IMR-90 (cell line): ENCODE results near the gene PIH1D1. TPM values are rescaled to one million over a fixed set of nuclear protein-coding genes. Genes with fewer than 3 reads are reported as not detected.

Source experiments
- ATAC-seq: fragments of 200-7000 bp; cut with Tn5 transposase; 2 replicates; pipeline ENCODE4 v1.9.1; 2020; ENCODE audit warnings: low read depth, mild to moderate bottlenecking, moderate library complexity
- BruUV-seq: library from RNA; stranded (reverse); fragments of 400-500 nt; replicated peaks from 2 replicates; lab custom pipeline; 2021; lab: Mats Ljungman, UMichigan
- CTCF ChIA-PET: fragments of 300-600 bp; formaldehyde crosslinking; extraction: SDS; loops from one replicate; lab custom pipeline; 2021; ENCODE audit warnings: antibody characterized with exemption; lab: Yijun Ruan, JAX
- POLR2A ChIA-PET: fragments of 300-600 bp; sonication (Branson Sonifier 250); formaldehyde crosslinking; loops from one replicate; lab custom pipeline; 2022; ENCODE audit warnings: antibody characterized with exemption; ENCODE audit not compliant: unreplicated experiment; lab: Charles Lee
- DNase-seq: peaks from one replicate; pipeline ENCODE4 v3.0.0; 2013
- H2AFZ ChIP-seq: replicated peaks from 2 replicates; pipeline ENCODE3; 2013; ENCODE audit warnings: low read length, mild to moderate bottlenecking; ENCODE audit not compliant: poor library complexity
- H2AK5ac ChIP-seq: 2 replicates; pipeline ENCODE4 v1.6.1; 2013; ENCODE audit warnings: low read depth, low read length, inconsistent platforms
- H2AK9ac ChIP-seq: replicated peaks from 2 replicates; pipeline ENCODE3; 2013; ENCODE audit warnings: mild to moderate bottlenecking, low read depth, low read length, moderate library complexity; ENCODE audit not compliant: poor library complexity
- H2BK120ac ChIP-seq: 2 replicates; pipeline ENCODE4 v1.6.1; 2013; ENCODE audit warnings: low read depth, low read length, inconsistent platforms
- H2BK15ac ChIP-seq: 3 replicates; pipeline ENCODE4 v1.6.1; 2013; ENCODE audit warnings: low read depth, low read length, inconsistent platforms
- H2BK20ac ChIP-seq: 2 replicates; pipeline ENCODE4 v1.6.1; 2013; ENCODE audit warnings: low read depth, mild to moderate bottlenecking, inconsistent platforms, low read length, moderate library complexity
- H2BK5ac ChIP-seq: 2 replicates; pipeline ENCODE4 v1.6.1; 2013; ENCODE audit warnings: mild to moderate bottlenecking, low read depth, low read length, inconsistent platforms; ENCODE audit not compliant: poor library complexity, severe bottlenecking
- H3K14ac ChIP-seq: replicated peaks from 2 replicates; pipeline ENCODE4 v1.6.1; 2013; ENCODE audit warnings: low read depth, low read length, inconsistent platforms
- H3K18ac ChIP-seq: 2 replicates; pipeline ENCODE4 v1.6.1; 2013; ENCODE audit warnings: low read depth, low read length, control low read depth
- H3K23ac ChIP-seq: 2 replicates; pipeline ENCODE4 v1.6.1; 2013; ENCODE audit warnings: low read depth, low read length, inconsistent platforms
- H3K27ac ChIP-seq: 2 replicates; pipeline ENCODE4 v1.5.1; 2013; ENCODE audit warnings: mild to moderate bottlenecking, control low read depth, low read length; ENCODE audit not compliant: insufficient read depth
- H3K27me3 ChIP-seq: 2 replicates; pipeline ENCODE4 v1.6.1; 2013; ENCODE audit warnings: low read length; ENCODE audit not compliant: control insufficient read depth, insufficient read depth
- H3K36me3 ChIP-seq: 2 replicates; pipeline ENCODE4 v1.6.1; 2013; ENCODE audit warnings: low read length, mixed read lengths; ENCODE audit not compliant: control insufficient read depth, insufficient read depth
- H3K4ac ChIP-seq: 2 replicates; pipeline ENCODE4 v1.6.1; 2013; ENCODE audit warnings: low read depth, low read length, inconsistent platforms
- H3K4me1 ChIP-seq: 2 replicates; pipeline ENCODE4 v1.6.1; 2013; ENCODE audit warnings: low read length, mixed read lengths; ENCODE audit not compliant: control insufficient read depth, insufficient read depth
- H3K4me2 ChIP-seq: 2 replicates; pipeline ENCODE4 v1.6.1; 2013; ENCODE audit warnings: low read depth, mild to moderate bottlenecking, control low read depth, low read length, moderate library complexity
- H3K4me3 ChIP-seq: 2 replicates; pipeline ENCODE4 v1.5.1; 2013; ENCODE audit warnings: low read depth, mild to moderate bottlenecking, control low read depth, low read length, moderate library complexity; ENCODE audit not compliant: insufficient read depth
- H3K56ac ChIP-seq: 2 replicates; pipeline ENCODE4 v1.6.1; 2013; ENCODE audit warnings: low read length, inconsistent platforms; ENCODE audit not compliant: insufficient read depth; ENCODE audit errors: extremely low read depth
- H3K79me1 ChIP-seq, 2 experiments: 2 replicates each; pipeline ENCODE4 v1.6.1; 2013; ENCODE audit warnings: low read length in 2 of 2, inconsistent platforms in 1 of 2, low read depth in 1 of 2
- H3K9ac ChIP-seq: 2 replicates; pipeline ENCODE4 v1.6.1; 2013; ENCODE audit warnings: low read depth, low read length, control low read depth
- H3K9me1 ChIP-seq: 2 replicates; pipeline ENCODE4 v1.6.1; 2013; ENCODE audit warnings: low read length, inconsistent platforms; ENCODE audit not compliant: insufficient read depth
- H3K9me3 ChIP-seq: 2 replicates; pipeline ENCODE4 v1.6.1; 2013; ENCODE audit warnings: low read length; ENCODE audit not compliant: control insufficient read depth, insufficient read depth
- H4K20me1 ChIP-seq: 2 replicates; pipeline ENCODE4 v1.6.1; 2013; ENCODE audit warnings: low read length, inconsistent platforms; ENCODE audit not compliant: insufficient read depth
- H4K5ac ChIP-seq: 2 replicates; pipeline ENCODE4 v1.6.1; 2013; ENCODE audit warnings: mild to moderate bottlenecking, low read depth, low read length, control low read depth
- H4K8ac ChIP-seq, 2 experiments: 2 replicates each; pipeline ENCODE4 v1.6.1; 2013; ENCODE audit warnings: low read depth in 2 of 2, low read length in 2 of 2, control low read depth in 1 of 2, inconsistent platforms in 1 of 2
- H4K91ac ChIP-seq: 2 replicates; pipeline ENCODE4 v1.6.1; 2013; ENCODE audit warnings: low read depth, low read length, inconsistent platforms; ENCODE audit not compliant: insufficient read depth
- BHLHE40 ChIP-seq: fragments of 150-350 bp; IDR thresholded peaks from 2 replicates; pipeline ENCODE4 v1.6.1; 2016; ENCODE audit warnings: mild to moderate bottlenecking, low read depth, low read length
- CEBPB ChIP-seq: IDR thresholded peaks from 2 replicates; pipeline ENCODE4 v1.6.1; 2012; ENCODE audit warnings: low read depth, low read length, improper control_type of control experiment
- CHD1 ChIP-seq: IDR thresholded peaks from 2 replicates; pipeline ENCODE4 v1.6.1; 2012; ENCODE audit warnings: low read depth, low read length, improper control_type of control experiment
- FOS ChIP-seq: fragments of 150-350 bp; IDR thresholded peaks from 2 replicates; pipeline ENCODE4 v1.6.1; 2016; ENCODE audit warnings: low read depth, low read length
- MAFK ChIP-seq: IDR thresholded peaks from 2 replicates; pipeline ENCODE4 v1.6.1; 2012; ENCODE audit warnings: low read depth, low read length, improper control_type of control experiment
- MAZ ChIP-seq: IDR thresholded peaks from 2 replicates; pipeline ENCODE4 v1.6.1; 2012; ENCODE audit warnings: low read depth, mild to moderate bottlenecking, low read length, improper control_type of control experiment, moderate library complexity, borderline replicate concordance
- MXI1 ChIP-seq: IDR thresholded peaks from 2 replicates; pipeline ENCODE4 v1.6.1; 2012; ENCODE audit warnings: low read depth, mild to moderate bottlenecking, low read length, moderate library complexity, borderline replicate concordance
- NFE2L2 ChIP-seq: fragments of 150-350 bp; IDR thresholded peaks from 2 replicates; pipeline ENCODE4 v1.6.1; 2016; ENCODE audit warnings: low read depth, mild to moderate bottlenecking, low read length
- POLR2A ChIP-seq: IDR thresholded peaks from 2 replicates; pipeline ENCODE4 v1.6.1; 2012; ENCODE audit warnings: mild to moderate bottlenecking, low read depth, low read length
- RAD21 ChIP-seq: IDR thresholded peaks from 2 replicates; pipeline ENCODE4 v1.6.1; 2012; ENCODE audit warnings: low read length, improper control_type of control experiment
- RCOR1 ChIP-seq: IDR thresholded peaks from 2 replicates; pipeline ENCODE4 v1.6.1; 2012; ENCODE audit warnings: mild to moderate bottlenecking, low read length, improper control_type of control experiment; ENCODE audit not compliant: insufficient replicate concordance
- RFX5 ChIP-seq: IDR thresholded peaks from 2 replicates; pipeline ENCODE4 v1.8.0; 2012; ENCODE audit warnings: low read depth, mild to moderate bottlenecking, low read length, moderate library complexity
- SMC3 ChIP-seq: fragments of 150-350 bp; IDR thresholded peaks from 2 replicates; pipeline ENCODE4 v1.6.1; 2016; ENCODE audit warnings: low read depth, mild to moderate bottlenecking, antibody characterized with exemption, low read length, moderate library complexity
- WGBS, 2 experiments: methylation state at CpG; one replicate each; pipeline versions ENCODE4 v1.1.5 to v1.1.7; 2013; ENCODE audit warnings: missing lambda C conversion rate in 2 of 2; ENCODE audit not compliant: insufficient read length in 1 of 2; ENCODE audit errors: extremely low coverage in 2 of 2; 5-methylcytosine and 5-hydroxymethylcytosine counted together
- dilution Hi-C: fragments of 300-500 bp; cut with HindIII; formaldehyde crosslinking; loops from one replicate; pipeline ENCODE4 v1.14.3; 2018; ENCODE audit warnings: low sequenced_read_pairs; ENCODE audit not compliant: unreplicated experiment
- in situ Hi-C: fragments of 300-500 bp; cut with MboI; formaldehyde crosslinking; loops from 3 replicates; pipeline ENCODE4 v1.14.3; 2019; ENCODE audit warnings: low sequenced_read_pairs, inconsistent platforms, mixed read lengths
- intact Hi-C: fragments of 100-400 bp; cut with micrococcal nuclease; formaldehyde crosslinking; loops from 2 replicates; pipeline ENCODE4 v1.10.0; 2022
- polyA plus RNA-seq, 3 experiments: library from polyadenylated mRNA; depleted of rRNA; stranded (reverse); fragments of >200 nt; gene quantifications; 2 replicates each; pipeline ENCODE4 v1.2.3, GENCODE V29; 2012; ENCODE audit warnings: low replicate concordance in 1 of 3
- total RNA-seq: library from RNA; depleted of rRNA; stranded (reverse); fragments of >200 nt; gene quantifications from 2 replicates; pipeline ENCODE4 v1.2.3, GENCODE V29; 2012
- TF ChIP-seq, protein P1 (sequence below): fragments of 150-350 bp; IDR thresholded peaks from 2 replicates; pipeline ENCODE4 v1.6.1; 2016; ENCODE audit warnings: low read depth, mild to moderate bottlenecking, low read length, moderate library complexity, borderline replicate concordance
- TF ChIP-seq, protein P2 (sequence below): fragments of 150-350 bp; IDR thresholded peaks from 2 replicates; pipeline ENCODE4 v1.6.1; 2017; ENCODE audit warnings: mild to moderate bottlenecking, antibody characterized with exemption, low read length, low read depth
- TF ChIP-seq, protein P3 (sequence below): conservative IDR thresholded peaks from 2 replicates; pipeline ENCODE4 v1.5.1; 2012; ENCODE audit warnings: mild to moderate bottlenecking, low read depth, low read length, improper control_type of control experiment

Gene PIH1D1
- total and polyA plus RNA-seq, 2 of the 4 experiments (the other 2 are of a cell fraction), result 77.9 to 122 TPM

DNA sequence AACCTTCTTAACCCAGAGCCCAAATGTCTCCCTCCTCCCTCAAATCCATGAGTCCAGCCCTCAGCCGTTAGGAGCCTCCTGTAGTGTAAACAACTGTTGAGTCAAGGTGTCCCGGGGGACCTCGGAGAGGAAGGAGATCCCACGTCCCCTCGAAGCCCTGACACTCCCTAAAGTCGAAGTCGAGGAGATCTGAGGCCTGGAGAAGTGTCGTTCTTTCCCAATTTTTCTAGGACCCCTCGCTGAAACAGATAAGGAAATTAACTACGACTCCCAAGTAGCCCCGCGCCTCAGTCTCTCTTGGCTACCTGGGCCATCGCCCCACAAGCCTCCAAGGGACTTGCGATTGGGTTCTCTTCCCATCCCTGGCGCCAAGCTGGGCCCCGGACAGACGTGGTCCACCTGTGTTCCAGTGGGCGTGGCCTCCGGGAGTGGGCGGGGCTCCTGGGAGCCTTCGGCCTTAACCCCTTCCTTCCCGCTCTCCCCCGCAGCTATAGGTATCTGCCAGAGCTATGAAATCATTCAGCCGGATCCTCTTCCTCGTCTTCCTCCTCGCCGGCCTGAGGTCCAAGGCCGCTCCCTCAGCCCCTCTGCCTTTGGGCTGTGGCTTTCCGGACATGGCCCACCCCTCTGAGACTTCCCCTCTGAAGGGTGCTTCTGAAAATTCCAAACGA is 25.6 kb downstream of the PIH1D1 start:
- Histone ChIP-seq H3K4me1 (peaks cover 2% of the 10 kb centered on the region; the same call in 1 of the 2 replicates), H3K56ac (no peak overlapping the region), H3K27ac (no peak overlapping the region), H2BK5ac (no peak overlapping the region), H3K4me2 (no peak overlapping the region), H2AK5ac (no peak overlapping the region), H4K5ac (no peak overlapping the region), H3K36me3 (no peaks in the 10 kb centered on the region), H3K27me3 (peaks cover 93% of the 10 kb centered on the region), H3K9me1 (no peaks in the 10 kb centered on the region), H2BK120ac (no peak overlapping the region), H2BK20ac (no peak overlapping the region), H3K9ac (no peak overlapping the region), H3K9me3 (peaks cover 2% of the 10 kb centered on the region; the same call in 1 of the 2 replicates), H2AFZ (no peak overlapping the region), H3K23ac (no peak overlapping the region), H3K4me3 (no peak overlapping the region), H3K18ac (no peak overlapping the region), H4K20me1 (no peaks in the 10 kb centered on the region), H4K91ac (no peak overlapping the region), H3K79me1 (no peaks in the 10 kb centered on the region), H2AK9ac (no peak overlapping the region), H4K8ac (no peak overlapping the region), H3K4ac (no peak overlapping the region), H2BK15ac (no peak overlapping the region), H3K14ac (no peak overlapping the region)
- intact Hi-C loops (no loop called here), dilution Hi-C loops (no loop called here), in situ Hi-C loops (no loop called here)
- TF ChIP-seq FOS, result no peak
- TF ChIP-seq POLR2A, result no peak
- TF ChIP-seq MXI1, result no peak
- TF ChIP-seq RCOR1, result no peak
- no peak for TF ChIP-seq NFE2L2
- no peak for TF ChIP-seq CEBPB
- TF ChIP-seq CHD1, result no peak
- no peak for TF ChIP-seq RFX5
- TF ChIP-seq, protein P1, sequence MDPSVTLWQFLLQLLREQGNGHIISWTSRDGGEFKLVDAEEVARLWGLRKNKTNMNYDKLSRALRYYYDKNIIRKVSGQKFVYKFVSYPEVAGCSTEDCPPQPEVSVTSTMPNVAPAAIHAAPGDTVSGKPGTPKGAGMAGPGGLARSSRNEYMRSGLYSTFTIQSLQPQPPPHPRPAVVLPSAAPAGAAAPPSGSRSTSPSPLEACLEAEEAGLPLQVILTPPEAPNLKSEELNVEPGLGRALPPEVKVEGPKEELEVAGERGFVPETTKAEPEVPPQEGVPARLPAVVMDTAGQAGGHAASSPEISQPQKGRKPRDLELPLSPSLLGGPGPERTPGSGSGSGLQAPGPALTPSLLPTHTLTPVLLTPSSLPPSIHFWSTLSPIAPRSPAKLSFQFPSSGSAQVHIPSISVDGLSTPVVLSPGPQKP, result no peak
- TF ChIP-seq, protein P2, sequence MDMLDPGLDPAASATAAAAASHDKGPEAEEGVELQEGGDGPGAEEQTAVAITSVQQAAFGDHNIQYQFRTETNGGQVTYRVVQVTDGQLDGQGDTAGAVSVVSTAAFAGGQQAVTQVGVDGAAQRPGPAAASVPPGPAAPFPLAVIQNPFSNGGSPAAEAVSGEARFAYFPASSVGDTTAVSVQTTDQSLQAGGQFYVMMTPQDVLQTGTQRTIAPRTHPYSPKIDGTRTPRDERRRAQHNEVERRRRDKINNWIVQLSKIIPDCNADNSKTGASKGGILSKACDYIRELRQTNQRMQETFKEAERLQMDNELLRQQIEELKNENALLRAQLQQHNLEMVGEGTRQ, result no peak
- TF ChIP-seq, protein P3, sequence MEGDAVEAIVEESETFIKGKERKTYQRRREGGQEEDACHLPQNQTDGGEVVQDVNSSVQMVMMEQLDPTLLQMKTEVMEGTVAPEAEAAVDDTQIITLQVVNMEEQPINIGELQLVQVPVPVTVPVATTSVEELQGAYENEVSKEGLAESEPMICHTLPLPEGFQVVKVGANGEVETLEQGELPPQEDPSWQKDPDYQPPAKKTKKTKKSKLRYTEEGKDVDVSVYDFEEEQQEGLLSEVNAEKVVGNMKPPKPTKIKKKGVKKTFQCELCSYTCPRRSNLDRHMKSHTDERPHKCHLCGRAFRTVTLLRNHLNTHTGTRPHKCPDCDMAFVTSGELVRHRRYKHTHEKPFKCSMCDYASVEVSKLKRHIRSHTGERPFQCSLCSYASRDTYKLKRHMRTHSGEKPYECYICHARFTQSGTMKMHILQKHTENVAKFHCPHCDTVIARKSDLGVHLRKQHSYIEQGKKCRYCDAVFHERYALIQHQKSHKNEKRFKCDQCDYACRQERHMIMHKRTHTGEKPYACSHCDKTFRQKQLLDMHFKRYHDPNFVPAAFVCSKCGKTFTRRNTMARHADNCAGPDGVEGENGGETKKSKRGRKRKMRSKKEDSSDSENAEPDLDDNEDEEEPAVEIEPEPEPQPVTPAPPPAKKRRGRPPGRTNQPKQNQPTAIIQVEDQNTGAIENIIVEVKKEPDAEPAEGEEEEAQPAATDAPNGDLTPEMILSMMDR, result no peak
- no peak for TF ChIP-seq SMC3
- no peak for TF ChIP-seq BHLHE40
- no peak for TF ChIP-seq MAZ
- no peak for TF ChIP-seq MAFK
- TF ChIP-seq RAD21, result no peak
- 8% methylated on average over 11 of the region's 30 CpGs; no CpG with 5 or more reads in 1 of the 2 experiments for WGBS, 2 experiments
- no TSS peak for BruUV-seq
- POLR2A ChIA-PET, result no interaction called here
- DNase-seq (no peak), ATAC-seq (no peak)
- CTCF ChIA-PET, result no interaction called here
